ENCODE measurements around the gene RABEP2.

DNA sequence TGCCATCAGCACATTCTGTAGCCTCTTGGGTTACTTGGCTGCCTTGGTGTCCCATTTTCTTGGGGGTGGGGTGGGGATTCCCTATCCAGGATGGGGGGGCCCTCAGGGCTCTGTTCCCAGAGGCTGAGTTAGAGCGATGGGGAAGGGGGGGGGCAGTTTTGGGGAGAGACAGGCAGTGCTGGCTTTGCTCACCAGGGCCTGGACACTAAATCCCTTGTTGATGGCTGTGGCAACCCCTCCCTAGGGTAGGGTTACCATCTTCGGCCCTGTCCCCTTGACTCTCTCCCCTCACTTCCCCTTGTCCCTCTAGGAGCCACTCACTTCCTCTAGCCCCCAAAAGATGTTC is 47.4 kb downstream of the RABEP2 start:
- TF ChIP-seq RFX5 (IDR thresholded peaks at IDR 0.05), result no peak
- TF ChIP-seq, protein P1, sequence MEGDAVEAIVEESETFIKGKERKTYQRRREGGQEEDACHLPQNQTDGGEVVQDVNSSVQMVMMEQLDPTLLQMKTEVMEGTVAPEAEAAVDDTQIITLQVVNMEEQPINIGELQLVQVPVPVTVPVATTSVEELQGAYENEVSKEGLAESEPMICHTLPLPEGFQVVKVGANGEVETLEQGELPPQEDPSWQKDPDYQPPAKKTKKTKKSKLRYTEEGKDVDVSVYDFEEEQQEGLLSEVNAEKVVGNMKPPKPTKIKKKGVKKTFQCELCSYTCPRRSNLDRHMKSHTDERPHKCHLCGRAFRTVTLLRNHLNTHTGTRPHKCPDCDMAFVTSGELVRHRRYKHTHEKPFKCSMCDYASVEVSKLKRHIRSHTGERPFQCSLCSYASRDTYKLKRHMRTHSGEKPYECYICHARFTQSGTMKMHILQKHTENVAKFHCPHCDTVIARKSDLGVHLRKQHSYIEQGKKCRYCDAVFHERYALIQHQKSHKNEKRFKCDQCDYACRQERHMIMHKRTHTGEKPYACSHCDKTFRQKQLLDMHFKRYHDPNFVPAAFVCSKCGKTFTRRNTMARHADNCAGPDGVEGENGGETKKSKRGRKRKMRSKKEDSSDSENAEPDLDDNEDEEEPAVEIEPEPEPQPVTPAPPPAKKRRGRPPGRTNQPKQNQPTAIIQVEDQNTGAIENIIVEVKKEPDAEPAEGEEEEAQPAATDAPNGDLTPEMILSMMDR (IDR thresholded peaks at IDR 0.05), result no peak
- TF ChIP-seq RAD21 (conservative IDR thresholded peaks at IDR 0.05 in 1 of 2, IDR thresholded peaks at IDR 0.05 in 1 of 2), result no peak
- TF ChIP-seq, protein P2, sequence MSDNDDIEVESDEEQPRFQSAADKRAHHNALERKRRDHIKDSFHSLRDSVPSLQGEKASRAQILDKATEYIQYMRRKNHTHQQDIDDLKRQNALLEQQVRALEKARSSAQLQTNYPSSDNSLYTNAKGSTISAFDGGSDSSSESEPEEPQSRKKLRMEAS (IDR thresholded peaks at IDR 0.05), result no peak

Measured in A549 (cell line).